ENCODE measurements around the gene DNAL4. TPM values are rescaled to one million over a fixed set of nuclear protein-coding genes. Genes with fewer than 3 reads are reported as not detected.

The DNAL4 gene
- total RNA-seq, 1 experiment from 2014 or later = 6.9 TPM

- DNase-seq (ENCODE audit: extremely low read depth, low read depth) = no peak
These were observed 33.3 kb downstream of the DNAL4 start for GRCh38 chr22:38760477-38761201.

GRCh38 chr22:38759005-38759404, 34.9 kb downstream of the DNAL4 start:
- DNase-seq (ENCODE audit: extremely low read depth, low read depth) = no peak

- DNase-seq (ENCODE audit: extremely low read depth, low read depth) = no peak
These were observed 35.5 kb downstream of the DNAL4 start for GRCh38 chr22:38758276-38758945.

- no peak for DNase-seq (ENCODE audit: extremely low read depth, low read depth)
These were observed 36.5 kb downstream of the DNAL4 start for GRCh38 chr22:38757464-38757757.

GRCh38 chr22:38756711-38757463, 37.1 kb downstream of the DNAL4 start:
- DNase-seq (ENCODE audit: extremely low read depth, low read depth) = no peak

GRCh38 chr22:38755911-38756532, 37.9 kb downstream of the DNAL4 start, which contains the start of gene SUN2:
TSS of gene SUN2 (minus strand) at chr22:38755998. CDS start at chr22:38752628, 3,370 bp downstream.
- DNase-seq (ENCODE audit: extremely low read depth, low read depth) = peak; percentile 43

GRCh38 chr22:38755155-38755910, 38.6 kb downstream of the DNAL4 start:
- DNase-seq (ENCODE audit: extremely low read depth, low read depth) = peak; percentile 32

GRCh38 chr22:38754751-38755154, 39.2 kb downstream of the DNAL4 start:
- DNase-seq (ENCODE audit: extremely low read depth, low read depth) = no peak

GRCh38 chr22:38753948-38754750, 39.8 kb downstream of the DNAL4 start:
- no peak for DNase-seq (ENCODE audit: extremely low read depth, low read depth)

- no peak for DNase-seq (ENCODE audit: extremely low read depth, low read depth)
These were observed 42.3 kb downstream of the DNAL4 start for GRCh38 chr22:38751422-38752346.

- no peak for DNase-seq (ENCODE audit: extremely low read depth, low read depth)
These were observed 42.9 kb downstream of the DNAL4 start for GRCh38 chr22:38751066-38751421.

GRCh38 chr22:38750638-38751037, 43.3 kb downstream of the DNAL4 start:
- DNase-seq (ENCODE audit: extremely low read depth, low read depth) = no peak

GRCh38 chr22:38750104-38750503, 43.8 kb downstream of the DNAL4 start:
- no peak for DNase-seq (ENCODE audit: extremely low read depth, low read depth)

GRCh38 chr22:38748487-38749136, 45.3 kb downstream of the DNAL4 start:
- no peak for DNase-seq (ENCODE audit: extremely low read depth, low read depth)

GRCh38 chr22:38745676-38746460, 48.1 kb downstream of the DNAL4 start:
- no peak for DNase-seq (ENCODE audit: extremely low read depth, low read depth)

GRCh38 chr22:38744981-38745380, 49.0 kb downstream of the DNAL4 start:
- no peak for DNase-seq (ENCODE audit: extremely low read depth, low read depth)

GRCh38 chr22:38742176-38742942, 51.6 kb downstream of the DNAL4 start:
- DNase-seq (ENCODE audit: extremely low read depth, low read depth) = no peak

Data from NCI-H460 (cell line).